ENCODE results near the gene EIF4G3.
"Not testable (repeated sequence)": the region's sequence is repeated elsewhere in the genome, so short reads cannot be mapped to it uniquely, and the experiment has no call there.

The EIF4G3 gene

DNA sequence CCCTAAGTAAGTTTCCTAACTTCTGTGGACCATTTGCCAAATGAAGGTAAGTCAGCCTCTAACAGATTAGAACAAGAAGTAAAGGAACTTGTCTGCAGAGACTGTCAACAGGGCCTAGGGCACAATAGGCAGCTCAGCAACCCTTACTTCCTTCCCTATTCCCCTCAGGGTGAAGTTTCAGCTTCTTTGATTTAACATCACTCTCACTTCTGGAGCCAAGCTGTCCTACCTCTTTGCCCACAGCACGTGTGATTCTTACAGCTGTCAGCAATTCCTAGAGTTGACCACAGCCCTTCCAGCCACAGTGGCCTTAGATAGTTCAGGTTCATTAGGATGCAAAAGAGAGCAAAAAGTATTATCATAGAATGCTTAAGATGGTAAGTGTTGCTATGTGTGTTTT, 7.6 kb upstream of the EIF4G3 start:
- DNase-seq: no peak

GRCh38 chr1:21182181-21182731, 5.6 kb upstream of the EIF4G3 start:
- DNase-seq: no peak

- DNase-seq: not testable (repeated sequence)
Observed at GRCh38 chr1:21178271-21178670, 1.6 kb upstream of the EIF4G3 start.

DNA sequence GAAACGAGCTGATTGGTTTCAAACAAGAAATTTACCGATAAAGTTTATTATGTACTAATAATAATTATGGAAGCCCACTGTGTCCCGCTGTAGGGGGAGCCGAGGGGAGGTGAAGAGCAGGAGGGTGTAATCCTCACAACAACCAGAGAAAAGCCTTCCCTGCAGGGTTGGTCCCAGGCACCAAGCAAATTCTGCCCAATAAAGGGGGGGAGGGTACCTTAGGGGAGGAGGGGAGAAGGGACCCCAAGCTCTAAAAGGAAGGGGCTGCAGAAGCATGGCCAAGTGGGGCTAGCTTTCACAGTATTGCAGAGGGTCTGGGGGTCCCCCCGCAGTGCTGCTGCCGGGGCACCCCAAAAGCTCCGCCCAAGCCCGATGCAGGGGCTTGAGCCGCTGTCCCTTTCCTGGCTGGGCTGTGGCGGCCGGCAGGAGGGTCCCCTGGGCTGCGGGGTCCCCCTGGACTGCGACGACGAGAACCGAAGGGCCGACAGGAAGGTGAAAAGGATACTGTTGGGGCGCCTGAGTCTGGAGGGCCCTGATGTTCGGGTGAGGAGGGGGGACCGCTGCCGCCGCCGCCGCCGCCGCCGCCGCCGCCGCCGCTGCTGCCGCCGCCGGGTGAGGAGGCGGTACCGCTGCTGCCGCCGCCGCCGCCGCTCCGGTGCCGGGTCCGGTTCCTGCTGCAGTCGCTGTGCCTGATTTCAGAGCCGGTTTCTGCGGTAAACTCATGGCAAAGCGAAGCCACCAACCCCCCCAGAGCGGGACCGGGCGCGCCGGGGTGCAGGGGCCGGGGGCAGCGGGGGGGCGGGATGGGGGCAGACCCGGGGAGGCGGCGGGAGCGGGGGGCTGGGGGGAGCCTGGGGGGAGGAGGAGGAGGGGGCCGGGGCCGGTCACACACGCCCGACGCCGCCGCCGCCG, 771 bp downstream of the EIF4G3 start:
- peak; percentile 50 for DNase-seq

GRCh38 chr1:21175324-21175669, 1.4 kb downstream of the EIF4G3 start:
- DNase-seq: peak; percentile 10

DNA sequence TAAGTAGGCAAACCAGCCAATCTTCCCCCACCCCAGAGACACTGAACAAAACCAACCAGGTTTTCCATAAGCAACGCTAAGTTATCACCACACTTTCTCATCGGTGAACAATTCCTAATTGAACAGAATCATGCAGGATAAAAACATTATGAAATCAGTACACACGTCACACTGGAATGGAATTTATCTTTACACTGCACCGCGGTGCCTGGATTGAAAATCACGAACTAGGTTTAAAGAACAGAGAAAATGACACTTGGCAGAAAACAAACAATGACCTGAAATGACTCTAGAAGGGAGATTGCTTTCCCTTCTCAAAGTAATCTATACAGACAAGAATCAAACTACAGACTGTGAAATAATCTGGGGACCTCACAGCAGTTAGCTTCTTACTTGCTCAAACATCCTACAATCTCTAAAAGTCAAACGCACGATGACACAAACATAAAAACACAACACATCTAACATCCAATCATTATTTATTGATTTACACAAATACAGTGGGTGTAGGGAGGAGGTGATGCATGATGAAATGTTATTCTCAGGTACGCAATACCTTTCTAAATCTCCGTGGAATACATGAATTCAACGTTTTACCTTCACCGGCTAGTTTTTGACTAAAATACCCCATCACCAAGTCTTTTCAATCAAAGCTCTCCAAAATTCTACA, 1.9 kb downstream of the EIF4G3 start:
- DNase-seq: no peak

- DNase-seq: no peak
Observed at GRCh38 chr1:21174230-21174629, 2.5 kb downstream of the EIF4G3 start.

- not testable (repeated sequence) for DNase-seq
Observed at GRCh38 chr1:21173096-21173495, 3.6 kb downstream of the EIF4G3 start.

- DNase-seq: not testable (repeated sequence)
Observed at GRCh38 chr1:21170837-21171236, 5.9 kb downstream of the EIF4G3 start.

DNA sequence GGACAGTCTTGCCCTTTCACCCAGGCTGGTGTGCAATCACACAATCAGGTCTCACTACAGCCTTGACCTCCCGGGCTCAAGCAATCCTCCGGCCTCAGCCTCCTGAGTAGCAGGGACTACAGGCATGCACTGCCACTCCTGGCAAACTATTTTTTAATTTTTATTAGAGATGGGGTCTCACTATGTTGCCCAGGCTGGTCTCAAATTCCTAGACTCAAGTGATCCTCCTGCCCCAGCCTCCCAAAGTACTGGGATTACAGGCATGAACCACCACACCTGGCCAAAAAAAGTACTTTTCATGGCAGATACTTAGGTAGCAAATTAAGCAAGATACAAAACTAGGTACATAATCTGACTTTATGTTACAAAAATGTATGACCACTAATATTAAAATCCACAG, 8.3 kb downstream of the EIF4G3 start:
- no peak for DNase-seq

- DNase-seq: no peak
Observed at GRCh38 chr1:21165646-21166045, 11.1 kb downstream of the EIF4G3 start.

GRCh38 chr1:21165076-21165475, 11.6 kb downstream of the EIF4G3 start:
- DNase-seq: no peak

DNA sequence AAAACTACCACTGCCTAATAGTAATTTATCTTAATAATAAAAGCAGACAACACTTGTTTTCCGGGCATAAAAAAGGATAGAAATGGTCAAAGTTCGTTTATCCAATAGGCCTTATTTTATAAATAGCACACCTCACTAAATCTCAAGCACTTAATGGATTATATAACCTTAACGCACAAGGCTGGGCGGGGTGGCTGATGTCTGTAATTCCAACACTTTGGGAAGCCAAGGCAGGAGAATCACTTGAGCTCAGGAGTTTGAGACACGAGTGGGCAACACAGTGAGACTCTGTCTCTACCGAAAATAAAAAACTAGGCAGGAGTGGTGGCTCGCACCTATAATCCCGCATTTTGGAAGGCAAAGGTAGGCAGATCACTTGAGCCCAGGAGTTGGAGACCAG, 12.4 kb downstream of the EIF4G3 start:
- no peak for DNase-seq

- no peak for DNase-seq
Observed at GRCh38 chr1:21162740-21163464, 13.8 kb downstream of the EIF4G3 start.

DNA sequence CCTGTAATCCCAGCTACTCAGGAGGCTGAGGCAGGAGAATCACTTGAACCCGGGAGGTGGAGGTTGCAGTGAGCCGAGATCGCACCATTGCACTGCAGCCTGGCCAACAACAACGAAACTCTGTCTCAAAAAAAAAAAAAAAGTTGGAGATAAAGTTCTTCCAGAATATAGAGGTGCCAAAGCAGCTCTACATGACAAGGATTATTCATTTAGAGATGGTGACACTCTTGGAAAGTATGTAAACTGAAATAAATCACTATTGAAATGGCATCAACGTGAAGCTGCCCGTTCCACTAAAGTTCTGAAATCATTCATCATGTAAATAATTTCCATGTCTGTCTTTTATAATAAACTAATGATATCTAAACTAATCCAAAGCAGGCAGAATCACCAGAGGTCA, 14.9 kb downstream of the EIF4G3 start:
- DNase-seq: no peak

- DNase-seq: no peak
Observed at GRCh38 chr1:21160263-21160796, 16.4 kb downstream of the EIF4G3 start.

- DNase-seq: no peak
Observed at GRCh38 chr1:21157868-21158267, 18.8 kb downstream of the EIF4G3 start.

- DNase-seq: no peak
Observed at GRCh38 chr1:21157054-21157453, 19.6 kb downstream of the EIF4G3 start.

DNA sequence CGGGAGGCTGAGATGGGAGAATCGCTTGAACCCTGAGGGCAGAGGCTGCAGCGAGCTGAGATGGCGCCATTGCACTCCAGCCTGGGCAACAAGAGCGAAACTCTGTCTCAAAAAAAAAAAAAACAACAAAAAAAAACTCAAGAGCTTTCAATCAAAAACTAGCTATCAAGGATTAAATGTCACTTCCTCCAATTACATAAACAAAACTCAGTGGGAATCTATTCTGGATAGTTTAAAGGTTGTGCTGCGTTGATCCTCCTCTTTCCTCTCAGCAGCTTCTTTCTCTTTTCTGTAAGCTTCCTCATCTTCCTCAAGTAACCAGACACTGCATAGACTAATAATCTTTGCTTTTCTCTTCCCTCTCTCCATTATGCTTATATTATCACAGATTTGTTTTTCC, 20.7 kb downstream of the EIF4G3 start:
- no peak for DNase-seq

DNA sequence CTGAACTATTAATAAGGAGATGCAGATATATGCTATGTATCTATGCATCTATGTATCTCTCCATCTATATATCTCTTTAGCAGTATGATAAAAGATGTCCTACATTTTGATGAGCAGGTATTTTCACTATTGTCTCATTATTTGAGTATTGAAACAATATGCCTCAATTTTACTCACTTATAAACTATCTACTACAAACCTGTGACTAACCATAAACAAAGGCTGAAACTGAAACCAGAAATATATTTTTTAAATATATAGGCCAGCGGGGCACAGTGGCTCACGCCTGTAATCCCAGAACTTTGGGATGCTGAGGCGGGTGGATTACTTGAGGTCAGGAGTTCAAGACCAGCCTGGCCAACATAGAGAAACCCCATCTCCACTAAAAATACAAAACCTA, 22.0 kb downstream of the EIF4G3 start:
- DNase-seq: no peak

- no peak for DNase-seq
Observed at GRCh38 chr1:21153388-21153787, 23.3 kb downstream of the EIF4G3 start.

- no peak for DNase-seq
Observed at GRCh38 chr1:21152423-21153100, 24.1 kb downstream of the EIF4G3 start.
